A673 (cell line): ENCODE results near the gene OR7G2.

Experiments
- EZH2 ChIP-seq: fragments of 200-600 bp; sonication (generic); IDR thresholded peaks from 2 replicates; pipeline ENCODE4 v1.6.1; 2017; ENCODE audit warnings: borderline replicate concordance, low read depth, mild to moderate bottlenecking, mixed read lengths, antibody characterized with exemption, low read length; ENCODE audit not compliant: poor library complexity, severe bottlenecking
- TF ChIP-seq, protein P1 (sequence below): fragments of 300-800, 200-600 bp; sonication (generic); conservative IDR thresholded peaks from 2 replicates; pipeline ENCODE4 v1.5.1; 2017; ENCODE audit warnings: low read depth, mild to moderate bottlenecking, antibody characterized with exemption, low read length, moderate library complexity, mixed read lengths

DNA sequence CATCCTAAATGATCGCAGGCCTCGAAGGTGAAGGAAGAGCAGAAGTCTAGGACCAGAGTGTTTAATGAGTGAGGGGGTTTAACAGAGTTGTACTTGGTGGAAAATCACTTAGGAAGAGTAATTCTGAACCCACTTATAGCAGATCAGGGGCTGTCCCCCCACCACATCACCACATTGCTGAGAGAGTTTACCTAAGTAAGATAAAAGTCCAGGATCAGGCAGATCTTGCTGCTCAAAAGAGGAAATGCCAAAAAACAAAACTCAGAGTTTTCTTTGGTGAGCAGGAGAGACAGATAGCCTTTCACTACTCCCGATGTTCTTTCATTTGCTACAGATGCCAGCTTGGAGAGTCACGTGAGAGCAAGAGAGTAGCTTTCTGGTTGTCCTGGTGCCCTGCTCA lies 48.3 kb upstream of the OR7G2 start:
- TF ChIP-seq, protein P1, sequence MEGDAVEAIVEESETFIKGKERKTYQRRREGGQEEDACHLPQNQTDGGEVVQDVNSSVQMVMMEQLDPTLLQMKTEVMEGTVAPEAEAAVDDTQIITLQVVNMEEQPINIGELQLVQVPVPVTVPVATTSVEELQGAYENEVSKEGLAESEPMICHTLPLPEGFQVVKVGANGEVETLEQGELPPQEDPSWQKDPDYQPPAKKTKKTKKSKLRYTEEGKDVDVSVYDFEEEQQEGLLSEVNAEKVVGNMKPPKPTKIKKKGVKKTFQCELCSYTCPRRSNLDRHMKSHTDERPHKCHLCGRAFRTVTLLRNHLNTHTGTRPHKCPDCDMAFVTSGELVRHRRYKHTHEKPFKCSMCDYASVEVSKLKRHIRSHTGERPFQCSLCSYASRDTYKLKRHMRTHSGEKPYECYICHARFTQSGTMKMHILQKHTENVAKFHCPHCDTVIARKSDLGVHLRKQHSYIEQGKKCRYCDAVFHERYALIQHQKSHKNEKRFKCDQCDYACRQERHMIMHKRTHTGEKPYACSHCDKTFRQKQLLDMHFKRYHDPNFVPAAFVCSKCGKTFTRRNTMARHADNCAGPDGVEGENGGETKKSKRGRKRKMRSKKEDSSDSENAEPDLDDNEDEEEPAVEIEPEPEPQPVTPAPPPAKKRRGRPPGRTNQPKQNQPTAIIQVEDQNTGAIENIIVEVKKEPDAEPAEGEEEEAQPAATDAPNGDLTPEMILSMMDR: no peak
- TF ChIP-seq EZH2: no peak
